Measurements from ENCODE around the gene PLAU.

- TF ChIP-seq CTCF (conservative IDR thresholded peaks at IDR 0.05; ENCODE audit: low read length) (peak; percentile 91), EZH2phosphoT487 (IDR thresholded peaks at IDR 0.05; ENCODE audit: borderline replicate concordance, low read depth, low read length) (no peak)
Measured at GRCh38 chr10:73940634-73941221, 29.8 kb downstream of the PLAU start.

Measured in OCI-LY7 (cell line).